ENCODE data around the gene TUBGCP2. TPM values are rescaled to one million over a fixed set of nuclear protein-coding genes. Genes with fewer than 3 reads are reported as not detected.
A peak's percentile ranks its signal among the peaks of the same experiment; 100 is the strongest.

Gene TUBGCP2
- total RNA-seq, 4 donors from 2014 or later, result 37.5 to 68.3 (median 47.6) TPM

- peaks cover 0 to 9% (median 0%) of the 10 kb centered on the region in 4 donors for H3K36me3 ChIP-seq
- no peaks in the 10 kb centered on the region for H3K9me3 ChIP-seq
- intact Hi-C loops (cut with DNase I; ENCODE audit: low total_unique reads) (no loop called here), in situ Hi-C loops (cut with MboI; ENCODE audit: low pct_ligation_motif_present in 1 of 4, low pct_unique_long_range_greater_than_20kb in 1 of 4, low sequenced_read_pairs in 3 of 4) (loop anchor here in 2 of 4 donors (10.0 kb wide), 2 partner anchors 50 to 70 kb away; no protein-coding TSS in a partner anchor)
- no peak overlapping the region for H3K4me3 ChIP-seq
- 80 to 87% methylated on average over 1 to 12 of the region's 12 CpGs for WGBS, 2 donors (ENCODE audit: low coverage in 1 of 2)
- TF ChIP-seq EP300 (IDR thresholded peaks at IDR 0.05; ENCODE audit: low read depth) (no peak), POLR2AphosphoS5 (IDR thresholded peaks at IDR 0.05) (no peak), POLR2A (IDR thresholded peaks at IDR 0.05) (no peak)
- TF ChIP-seq, protein P1, sequence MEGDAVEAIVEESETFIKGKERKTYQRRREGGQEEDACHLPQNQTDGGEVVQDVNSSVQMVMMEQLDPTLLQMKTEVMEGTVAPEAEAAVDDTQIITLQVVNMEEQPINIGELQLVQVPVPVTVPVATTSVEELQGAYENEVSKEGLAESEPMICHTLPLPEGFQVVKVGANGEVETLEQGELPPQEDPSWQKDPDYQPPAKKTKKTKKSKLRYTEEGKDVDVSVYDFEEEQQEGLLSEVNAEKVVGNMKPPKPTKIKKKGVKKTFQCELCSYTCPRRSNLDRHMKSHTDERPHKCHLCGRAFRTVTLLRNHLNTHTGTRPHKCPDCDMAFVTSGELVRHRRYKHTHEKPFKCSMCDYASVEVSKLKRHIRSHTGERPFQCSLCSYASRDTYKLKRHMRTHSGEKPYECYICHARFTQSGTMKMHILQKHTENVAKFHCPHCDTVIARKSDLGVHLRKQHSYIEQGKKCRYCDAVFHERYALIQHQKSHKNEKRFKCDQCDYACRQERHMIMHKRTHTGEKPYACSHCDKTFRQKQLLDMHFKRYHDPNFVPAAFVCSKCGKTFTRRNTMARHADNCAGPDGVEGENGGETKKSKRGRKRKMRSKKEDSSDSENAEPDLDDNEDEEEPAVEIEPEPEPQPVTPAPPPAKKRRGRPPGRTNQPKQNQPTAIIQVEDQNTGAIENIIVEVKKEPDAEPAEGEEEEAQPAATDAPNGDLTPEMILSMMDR (IDR thresholded peaks at IDR 0.05), result no peak
- peaks cover 7% of the 10 kb centered on the region for H3K27me3 ChIP-seq
- no peak for DNase-seq
- peak overlapping the region in 1 of 4 donors; percentile 8 for H3K27ac ChIP-seq
- H3K4me1 ChIP-seq, result peaks cover 0 to 12% (median 8%) of the 10 kb centered on the region in 4 donors
Measured at GRCh38 chr10:133314911-133315310, 6.2 kb upstream of the TUBGCP2 start.

- Histone ChIP-seq H3K4me1 (peaks cover 0 to 12% (median 8%) of the 10 kb centered on the region in 4 donors), H3K27ac (no peak overlapping the region), H3K36me3 (peaks cover 0 to 9% (median 0%) of the 10 kb centered on the region in 4 donors), H3K27me3 (no peaks in the 10 kb centered on the region), H3K4me3 (no peak overlapping the region), H3K9me3 (no peaks in the 10 kb centered on the region)
- no peak for TF ChIP-seq EP300 (IDR thresholded peaks at IDR 0.05; ENCODE audit: low read depth)
- in situ Hi-C loops (cut with MboI; ENCODE audit: low pct_ligation_motif_present in 1 of 4, low pct_unique_long_range_greater_than_20kb in 1 of 4, low sequenced_read_pairs in 3 of 4), result loop anchor here in 2 of 4 donors (10.0 kb wide), 2 partner anchors 48 to 72 kb away; no protein-coding TSS in a partner anchor
- DNase-seq, result no peak
- WGBS, 2 donors (ENCODE audit: low coverage in 1 of 2), result 82% methylated on average over 4 of the region's 4 CpGs; no CpG with 5 or more reads in 1 of the 2 donors
- intact Hi-C loops (cut with DNase I; ENCODE audit: low total_unique reads), result no loop called here
Measured at GRCh38 chr10:133313192-133313591, 4.5 kb upstream of the TUBGCP2 start.

DNA sequence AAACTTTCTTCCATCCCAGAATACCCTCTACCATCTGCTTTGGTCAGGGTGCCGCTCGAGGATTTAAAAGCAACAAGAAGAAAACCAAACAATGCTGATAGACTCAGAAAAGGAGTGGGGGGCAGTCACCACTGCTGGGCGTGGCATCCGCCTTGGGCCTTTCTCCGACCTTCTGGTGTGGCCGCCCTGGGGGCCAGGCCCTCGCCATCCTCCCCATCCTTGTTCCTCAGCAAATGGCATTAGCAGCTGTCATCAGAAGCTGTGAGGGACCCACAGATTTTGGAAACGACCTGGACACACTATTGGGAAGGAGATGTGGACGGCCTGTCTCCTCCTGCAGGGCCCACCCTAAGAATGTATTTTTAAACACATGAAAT, 4.1 kb upstream of the TUBGCP2 start:
- Histone ChIP-seq H3K4me3 (no peak overlapping the region), H3K4me1 (peaks cover 0 to 16% (median 9%) of the 10 kb centered on the region in 4 donors), H3K36me3 (peaks cover 0 to 9% (median 0%) of the 10 kb centered on the region in 4 donors), H3K27ac (no peak overlapping the region), H3K27me3 (no peaks in the 10 kb centered on the region), H3K9me3 (no peaks in the 10 kb centered on the region)
- in situ Hi-C loops (cut with MboI; ENCODE audit: low pct_ligation_motif_present in 1 of 4, low pct_unique_long_range_greater_than_20kb in 1 of 4, low sequenced_read_pairs in 3 of 4), result loop anchor here in 2 of 4 donors (10.0 kb wide), 2 partner anchors 48 to 72 kb away; no protein-coding TSS in a partner anchor
- DNase-seq, result no peak
- TF ChIP-seq POLR2A (IDR thresholded peaks at IDR 0.05), result no peak
- no peak for TF ChIP-seq EP300 (IDR thresholded peaks at IDR 0.05; ENCODE audit: low read depth)
- TF ChIP-seq POLR2AphosphoS5 (IDR thresholded peaks at IDR 0.05), result no peak
- TF ChIP-seq, protein P1 (IDR thresholded peaks at IDR 0.05), result no peak
- intact Hi-C loops (cut with DNase I; ENCODE audit: low total_unique reads), result no loop called here
- WGBS, 2 donors (ENCODE audit: low coverage in 1 of 2), result 91 to 92% methylated on average over 6 to 9 of the region's 9 CpGs

DNA sequence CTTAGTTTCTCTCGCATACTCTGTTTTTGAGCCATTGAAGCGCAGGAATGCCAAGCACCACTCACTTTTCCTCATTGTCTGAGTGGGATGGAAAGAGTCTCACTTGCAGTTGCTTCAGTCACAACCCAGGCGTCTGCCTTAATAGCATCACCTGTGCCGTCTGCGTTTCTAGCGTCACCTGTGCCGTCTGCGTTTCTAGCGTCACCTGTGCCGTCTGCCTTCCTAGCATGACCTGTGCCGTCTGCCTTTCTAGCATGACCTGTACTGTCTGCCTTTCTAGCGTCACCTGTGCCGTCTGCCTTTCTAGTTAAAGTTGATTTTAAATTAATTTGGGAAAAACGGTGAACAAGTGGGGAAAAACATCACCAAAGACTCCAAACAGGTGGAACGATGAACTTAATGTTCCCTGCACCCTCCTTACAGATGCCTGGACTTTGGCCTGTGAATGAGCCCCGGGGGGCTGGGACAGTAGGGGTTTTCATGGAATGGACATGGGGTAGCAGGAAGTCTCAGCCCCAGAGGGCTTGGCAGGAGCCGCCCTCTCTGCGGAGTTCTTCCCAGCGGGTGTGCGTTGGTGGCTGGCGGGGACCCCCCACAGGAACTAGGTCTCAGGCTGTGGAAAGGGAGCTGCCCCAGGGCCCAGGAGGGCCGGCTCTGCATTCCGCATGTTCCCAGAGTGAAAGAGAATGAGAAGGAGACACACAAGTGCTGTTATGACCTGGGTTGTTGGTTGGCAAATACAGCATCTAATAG, 3.5 kb upstream of the TUBGCP2 start:
- H3K4me1 ChIP-seq, result peaks cover 5 to 22% (median 14%) of the 10 kb centered on the region in 4 donors
- in situ Hi-C loops (cut with MboI; ENCODE audit: low pct_ligation_motif_present in 1 of 4, low pct_unique_long_range_greater_than_20kb in 1 of 4, low sequenced_read_pairs in 3 of 4) (loop anchor here in 2 of 4 donors (10.0 kb wide), 2 partner anchors 47 to 73 kb away; no protein-coding TSS in a partner anchor), intact Hi-C loops (cut with DNase I; ENCODE audit: low total_unique reads) (no loop called here)
- H3K4me3 ChIP-seq, result no peak overlapping the region
- 96 to 98% methylated on average over 12 to 23 of the region's 23 CpGs for WGBS, 2 donors (ENCODE audit: low coverage in 1 of 2)
- H3K36me3 ChIP-seq, result peaks cover 0 to 9% (median 0%) of the 10 kb centered on the region in 4 donors
- DNase-seq, result no peak
- TF ChIP-seq, protein P1 (IDR thresholded peaks at IDR 0.05), result no peak
- TF ChIP-seq POLR2AphosphoS5 (IDR thresholded peaks at IDR 0.05) (no peak), EP300 (IDR thresholded peaks at IDR 0.05; ENCODE audit: low read depth) (no peak), POLR2A (IDR thresholded peaks at IDR 0.05) (no peak)
- H3K9me3 ChIP-seq, result no peaks in the 10 kb centered on the region
- no peak overlapping the region for H3K27ac ChIP-seq
- no peaks in the 10 kb centered on the region for H3K27me3 ChIP-seq
